Suprapubic skin (tissue), 4 donors: Measurements from ENCODE around the gene CLDND2. TPM values are rescaled to one million over a fixed set of nuclear protein-coding genes. Genes with fewer than 3 reads are reported as not detected.

Experiments
- DNase-seq, 2 donors: peaks; one replicate each; pipeline ENCODE4 v3.0.0-alpha.2; 2019; ENCODE audit warnings: low spot score in 2 of 2
- H3K27ac ChIP-seq: fragments of 200-600 bp; sonication (generic); one replicate; pipeline ENCODE4 v1.5.1; 2019
- H3K27me3 ChIP-seq: fragments of 200-600 bp; sonication (generic); one replicate; pipeline ENCODE4 v1.5.1; 2019
- H3K36me3 ChIP-seq: fragments of 200-600 bp; sonication (generic); one replicate; pipeline ENCODE4 v1.5.1; 2019
- H3K4me1 ChIP-seq: fragments of 200-600 bp; sonication (generic); one replicate; pipeline ENCODE4 v1.5.1; 2019
- H3K4me3 ChIP-seq: fragments of 200-600 bp; sonication (generic); one replicate; pipeline ENCODE4 v1.5.1; 2019; ENCODE audit warnings: mild to moderate bottlenecking
- H3K9me3 ChIP-seq: fragments of 200-600 bp; sonication (generic); one replicate; pipeline ENCODE4 v1.5.1; 2019
- EP300 ChIP-seq: sonication (generic); formaldehyde crosslinking; IDR thresholded peaks from one replicate; pipeline ENCODE4 v1.6.1; 2017; ENCODE audit warnings: antibody characterized with exemption
- POLR2A ChIP-seq, 2 donors: fragments of 450-650 bp; IDR thresholded peaks; one replicate each; pipeline ENCODE4 v1.6.1; 2017; ENCODE audit warnings: antibody characterized with exemption in 2 of 2, mild to moderate bottlenecking in 2 of 2, moderate library complexity in 2 of 2
- POLR2AphosphoS5 ChIP-seq, 3 donors: sonication (generic); formaldehyde crosslinking; IDR thresholded peaks; one replicate each; pipeline ENCODE4 v1.6.1; 2017; ENCODE audit warnings: antibody characterized with exemption in 3 of 3
- WGBS: methylation state at CpG from one replicate; pipeline ENCODE4 v1.1.5; 2018; 5-methylcytosine and 5-hydroxymethylcytosine counted together
- total RNA-seq, 4 donors: library from RNA; depleted of rRNA; stranded (reverse); fragments of >200 nt; gene quantifications; one replicate each; pipeline ENCODE4 v1.1.0, GENCODE V29; 2016
- TF ChIP-seq, protein P1 (sequence below), 2 donors: fragments of 200-600 bp in 1 of 2; fragments of 450-650 bp in 1 of 2; sonication (generic) in 1 of 2; IDR thresholded peaks; one replicate each; pipeline ENCODE4 v1.5.1; 2016 to 2019; ENCODE audit warnings: antibody characterized with exemption in 2 of 2, mild to moderate bottlenecking in 1 of 2, moderate library complexity in 1 of 2

The CLDND2 gene
- total RNA-seq, 4 donors from 2014 or later: not detected

- H3K4me3 ChIP-seq: peak within 1 kb of the TSS; percentile 69
Observed at GRCh38 chr19:51341976-51342580, 26.7 kb downstream of the CLDND2 start, which contains the start of gene VSIG10L. VSIG10L (minus strand) TSS chr19:51342139; CDS start chr19:51342124, 15 bp downstream.

GRCh38 chr19:51341066-51341465, 27.7 kb downstream of the CLDND2 start:
- H3K4me3 ChIP-seq: peak overlapping the region; percentile 69
- peak overlapping the region; percentile 24 for H3K27ac ChIP-seq
- no peaks in the 10 kb centered on the region for H3K27me3 ChIP-seq
- peaks cover 19% of the 10 kb centered on the region for H3K4me1 ChIP-seq
- H3K36me3 ChIP-seq: peaks cover 13% of the 10 kb centered on the region
- H3K9me3 ChIP-seq: no peaks in the 10 kb centered on the region
- no peak for DNase-seq
- TF ChIP-seq POLR2A (IDR thresholded peaks at IDR 0.05): no peak
- TF ChIP-seq POLR2AphosphoS5 (IDR thresholded peaks at IDR 0.05): no peak
- TF ChIP-seq, protein P1, sequence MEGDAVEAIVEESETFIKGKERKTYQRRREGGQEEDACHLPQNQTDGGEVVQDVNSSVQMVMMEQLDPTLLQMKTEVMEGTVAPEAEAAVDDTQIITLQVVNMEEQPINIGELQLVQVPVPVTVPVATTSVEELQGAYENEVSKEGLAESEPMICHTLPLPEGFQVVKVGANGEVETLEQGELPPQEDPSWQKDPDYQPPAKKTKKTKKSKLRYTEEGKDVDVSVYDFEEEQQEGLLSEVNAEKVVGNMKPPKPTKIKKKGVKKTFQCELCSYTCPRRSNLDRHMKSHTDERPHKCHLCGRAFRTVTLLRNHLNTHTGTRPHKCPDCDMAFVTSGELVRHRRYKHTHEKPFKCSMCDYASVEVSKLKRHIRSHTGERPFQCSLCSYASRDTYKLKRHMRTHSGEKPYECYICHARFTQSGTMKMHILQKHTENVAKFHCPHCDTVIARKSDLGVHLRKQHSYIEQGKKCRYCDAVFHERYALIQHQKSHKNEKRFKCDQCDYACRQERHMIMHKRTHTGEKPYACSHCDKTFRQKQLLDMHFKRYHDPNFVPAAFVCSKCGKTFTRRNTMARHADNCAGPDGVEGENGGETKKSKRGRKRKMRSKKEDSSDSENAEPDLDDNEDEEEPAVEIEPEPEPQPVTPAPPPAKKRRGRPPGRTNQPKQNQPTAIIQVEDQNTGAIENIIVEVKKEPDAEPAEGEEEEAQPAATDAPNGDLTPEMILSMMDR (IDR thresholded peaks at IDR 0.05): no peak
- no peak for TF ChIP-seq EP300
- WGBS: 94% methylated on average over 13 of the region's 18 CpGs

More at GRCh38 chr19:51341976-51342580, 26.7 kb downstream of the CLDND2 start, which contains the start of gene VSIG10L:
- WGBS: 51% methylated on average over 3 of the region's 3 CpGs
- peaks cover 23% of the 10 kb centered on the region for H3K36me3 ChIP-seq
- TF ChIP-seq POLR2A (IDR thresholded peaks at IDR 0.05) (no peak), POLR2AphosphoS5 (IDR thresholded peaks at IDR 0.05) (no peak), EP300 (no peak)
- TF ChIP-seq, protein P1 (IDR thresholded peaks at IDR 0.05): no peak
- peak within 1 kb of the TSS; percentile 24 for H3K27ac ChIP-seq
- H3K9me3 ChIP-seq: no peaks in the 10 kb centered on the region
- H3K27me3 ChIP-seq: no peaks in the 10 kb centered on the region
- DNase-seq: no peak
- peaks cover 19% of the 10 kb centered on the region for H3K4me1 ChIP-seq

GRCh38 chr19:51339687-51340656, 28.8 kb downstream of the CLDND2 start:
- WGBS: under 1% methylated on average over 17 of the region's 107 CpGs
- peaks cover 4% of the 10 kb centered on the region for H3K36me3 ChIP-seq
- H3K4me1 ChIP-seq: peaks cover 19% of the 10 kb centered on the region
- H3K27me3 ChIP-seq: no peaks in the 10 kb centered on the region
- no peaks in the 10 kb centered on the region for H3K9me3 ChIP-seq
- H3K4me3 ChIP-seq: peak overlapping the region; percentile 69
- H3K27ac ChIP-seq: peak overlapping the region; percentile 84
- DNase-seq: peak; percentile 100
- TF ChIP-seq EP300 (no peak), POLR2AphosphoS5 (IDR thresholded peaks at IDR 0.05) (no peak), POLR2A (IDR thresholded peaks at IDR 0.05) (peak; percentile 44 to 64)
- TF ChIP-seq, protein P1 (IDR thresholded peaks at IDR 0.05): peak; percentile 23 to 29

- under 1% methylated on average over 10 of the region's 10 CpGs for WGBS
- TF ChIP-seq POLR2AphosphoS5 (IDR thresholded peaks at IDR 0.05): no peak
- TF ChIP-seq, protein P1 (IDR thresholded peaks at IDR 0.05): no peak
- TF ChIP-seq POLR2A (IDR thresholded peaks at IDR 0.05): no peak
- no peak for TF ChIP-seq EP300
- H3K27me3 ChIP-seq: no peaks in the 10 kb centered on the region
- no peaks in the 10 kb centered on the region for H3K9me3 ChIP-seq
- no peak for DNase-seq
- peak overlapping the region; percentile 69 for H3K4me3 ChIP-seq
- H3K27ac ChIP-seq: peak overlapping the region; percentile 35
- peaks cover 19% of the 10 kb centered on the region for H3K4me1 ChIP-seq
- H3K36me3 ChIP-seq: no peaks in the 10 kb centered on the region
Observed at GRCh38 chr19:51339313-51339686, 29.5 kb downstream of the CLDND2 start.
